HepG2 (cell line): ENCODE data around the gene MARCHF11. TPM values are rescaled to one million over a fixed set of nuclear protein-coding genes. Genes with fewer than 3 reads are reported as not detected.

ENCODE experiments used
- ARNT ChIP-seq: fragments of 450-650 bp; IDR thresholded peaks from 2 replicates; pipeline ENCODE4 v1.6.1; 2017
- IKZF4 ChIP-seq: sonication (generic); formaldehyde crosslinking; IDR thresholded peaks from 2 replicates; pipeline ENCODE4 v1.5.1; 2020; ENCODE audit warnings: borderline replicate concordance, mild to moderate bottlenecking, low read depth, missing genetic modification reagents; ENCODE audit errors: not compliant biosample characterization
- JDP2 ChIP-seq: sonication (generic); formaldehyde crosslinking; IDR thresholded peaks from 2 replicates; pipeline ENCODE4 v1.8.1; 2022; ENCODE audit warnings: missing genetic modification reagents, borderline replicate concordance
- KDM3A ChIP-seq: IDR thresholded peaks from 2 replicates; pipeline ENCODE4 v1.6.1; 2018; ENCODE audit warnings: low read depth, missing compliant biosample characterization
- KLF11 ChIP-seq: IDR thresholded peaks from 2 replicates; pipeline ENCODE4 v1.6.1; 2016; ENCODE audit warnings: missing compliant biosample characterization
- MAZ ChIP-seq, 2 experiments: sonication (generic) in 1 of 2; formaldehyde crosslinking in 1 of 2; IDR thresholded peaks; 2 replicates each; pipeline versions ENCODE4 v1.5.0 to v1.6.1; 2012 to 2020; ENCODE audit warnings: low read depth in 2 of 2, mild to moderate bottlenecking in 2 of 2, borderline replicate concordance in 1 of 2, improper control_type of control experiment in 1 of 2, low read length in 1 of 2, missing genetic modification reagents in 1 of 2, moderate library complexity in 1 of 2
- NCOA1 ChIP-seq: sonication (generic); formaldehyde crosslinking; IDR thresholded peaks from 2 replicates; pipeline ENCODE4 v1.9.0; 2021; ENCODE audit warnings: missing genetic modification reagents
- NRL ChIP-seq: sonication (generic); formaldehyde crosslinking; IDR thresholded peaks from 2 replicates; pipeline ENCODE4 v1.5.0; 2020; ENCODE audit warnings: missing genetic modification reagents, mild to moderate bottlenecking, moderate library complexity, borderline replicate concordance
- PCBP2 ChIP-seq: fragments of 200-400 bp; formaldehyde crosslinking; optimal IDR thresholded peaks from 2 replicates; pipeline ENCODE3; 2018; ENCODE audit warnings: low read length, low read depth; ENCODE audit not compliant: poor library complexity, severe bottlenecking
- SOX5 ChIP-seq: IDR thresholded peaks from 2 replicates; pipeline ENCODE4 v1.6.1; 2016; ENCODE audit warnings: borderline replicate concordance
- SP2 ChIP-seq: sonication (generic); formaldehyde crosslinking; IDR thresholded peaks from 2 replicates; pipeline ENCODE4 v1.5.1; 2020; ENCODE audit warnings: mild to moderate bottlenecking, missing genetic modification reagents
- SPEN ChIP-seq: sonication (generic); formaldehyde crosslinking; IDR thresholded peaks from 2 replicates; pipeline ENCODE4 v1.5.1; 2020; ENCODE audit warnings: low read depth, mild to moderate bottlenecking, missing genetic modification reagents
- ZBTB42 ChIP-seq: sonication (generic); formaldehyde crosslinking; IDR thresholded peaks from 2 replicates; pipeline ENCODE4 v1.5.0; 2020; ENCODE audit warnings: mild to moderate bottlenecking, missing genetic modification reagents
- ZNF225 ChIP-seq: sonication (generic); formaldehyde crosslinking; IDR thresholded peaks from 2 replicates; pipeline ENCODE4 v1.4.0; 2020; ENCODE audit warnings: mild to moderate bottlenecking, missing genetic modification reagents
- ZNF562 ChIP-seq: sonication (generic); formaldehyde crosslinking; IDR thresholded peaks from 2 replicates; pipeline ENCODE4 v1.8.0; 2022; ENCODE audit warnings: missing genetic modification reagents, borderline replicate concordance
- ZNF766 ChIP-seq: sonication (generic); formaldehyde crosslinking; IDR thresholded peaks from 2 replicates; pipeline ENCODE4 v1.5.0; 2020; ENCODE audit warnings: missing genetic modification reagents, borderline replicate concordance
- polyA plus RNA-seq, 8 experiments: library from polyadenylated mRNA; depleted of rRNA in 3 of 8; stranded (reverse) in 7 of 8; unstranded in 1 of 8; fragments of >200 nt; fragmentation: Illumina TruSeq in 4 of 8; extraction: Trizol in 4 of 8; gene quantifications; 2 replicates each; pipeline versions ENCODE4 v1.2.1 to v1.2.3, GENCODE V29; 2011 to 2016; ENCODE audit warnings: low read depth in 4 of 8, missing spikeins in 1 of 8, mixed read lengths in 1 of 8; ENCODE audit not compliant: insufficient read depth in 1 of 8
- total RNA-seq, 5 experiments: library from RNA; depleted of rRNA; stranded (reverse); fragments of >200 nt; fragmentation: Illumina TruSeq; extraction: Trizol; gene quantifications; 2 replicates each; pipeline ENCODE4 v1.2.3, GENCODE V29; 2016; ENCODE audit warnings: low read depth in 1 of 5
- TF ChIP-seq, protein P1 (sequence below): sonication (generic); formaldehyde crosslinking; IDR thresholded peaks from 2 replicates; pipeline ENCODE4 v1.4.0; 2020; ENCODE audit warnings: missing genetic modification reagents
- TF ChIP-seq, protein P2 (sequence below): sonication (generic); formaldehyde crosslinking; IDR thresholded peaks from 2 replicates; pipeline ENCODE4 v1.5.0; 2020; ENCODE audit warnings: missing genetic modification reagents
- TF ChIP-seq, protein P3 (sequence below): sonication (generic); formaldehyde crosslinking; conservative IDR thresholded peaks from 2 replicates; pipeline ENCODE4 v1.8.0; 2022; ENCODE audit warnings: low read depth, missing genetic modification reagents
- TF ChIP-seq, protein P4 (sequence below): sonication (generic); formaldehyde crosslinking; IDR thresholded peaks from 2 replicates; pipeline ENCODE4 v1.4.0; 2020; ENCODE audit warnings: missing genetic modification reagents, borderline replicate concordance
- TF ChIP-seq, protein P5 (sequence below): sonication (generic); formaldehyde crosslinking; IDR thresholded peaks from 2 replicates; pipeline ENCODE4 v1.8.0; 2022; ENCODE audit warnings: missing genetic modification reagents, mild to moderate bottlenecking, inconsistent platforms, borderline replicate concordance
- TF ChIP-seq, protein P6 (sequence below): sonication (generic); formaldehyde crosslinking; IDR thresholded peaks from 2 replicates; pipeline ENCODE4 v1.4.0; 2020; ENCODE audit warnings: missing genetic modification reagents, borderline replicate concordance

Gene MARCHF11
- total and polyA plus RNA-seq, 2 of the 13 experiments (the other 11 are each of a cell fraction or from before 2014, with no cell fraction given): not detected

DNA sequence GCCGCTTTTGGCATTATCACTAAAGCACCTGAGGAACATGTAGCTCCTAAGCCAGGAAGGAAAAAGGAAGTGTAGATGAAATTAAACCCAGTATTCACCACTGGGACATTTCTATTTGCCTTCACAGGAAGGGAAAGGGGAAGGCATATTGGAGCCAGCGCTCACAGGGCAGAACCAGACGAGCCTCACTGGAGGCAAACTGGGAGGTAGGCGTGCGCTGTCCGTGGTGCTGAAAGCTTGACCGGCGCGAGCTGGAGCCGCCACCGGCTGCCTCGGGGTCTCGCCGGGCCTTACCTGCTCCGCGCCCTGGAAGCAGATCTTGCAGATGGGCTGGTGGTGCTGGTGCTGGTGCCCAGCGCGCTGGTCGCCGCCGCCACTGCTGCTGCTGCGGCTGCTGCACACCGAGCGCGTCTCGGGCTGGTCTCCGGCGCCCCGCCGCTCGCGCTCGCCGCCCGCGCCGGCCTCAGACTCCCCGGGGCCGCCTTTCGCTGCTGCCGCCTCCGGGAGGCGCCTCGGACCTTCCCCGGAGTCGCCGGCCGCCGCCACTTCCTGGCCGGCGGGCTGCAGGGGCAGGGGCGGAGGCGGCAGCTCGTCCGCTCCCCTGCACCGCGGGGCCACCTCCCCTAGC lies 732 bp downstream of the MARCHF11 start (continued):
- TF ChIP-seq KDM3A: no peak
- no peak for TF ChIP-seq PCBP2
- TF ChIP-seq, protein P1, sequence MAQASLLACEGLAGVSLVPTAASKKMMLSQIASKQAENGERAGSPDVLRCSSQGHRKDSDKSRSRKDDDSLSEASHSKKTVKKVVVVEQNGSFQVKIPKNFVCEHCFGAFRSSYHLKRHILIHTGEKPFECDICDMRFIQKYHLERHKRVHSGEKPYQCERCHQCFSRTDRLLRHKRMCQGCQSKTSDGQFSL (CRISPR knock-in tag): no peak
- no peak for TF ChIP-seq ZNF225 (CRISPR knock-in tag)
- TF ChIP-seq, protein P2, sequence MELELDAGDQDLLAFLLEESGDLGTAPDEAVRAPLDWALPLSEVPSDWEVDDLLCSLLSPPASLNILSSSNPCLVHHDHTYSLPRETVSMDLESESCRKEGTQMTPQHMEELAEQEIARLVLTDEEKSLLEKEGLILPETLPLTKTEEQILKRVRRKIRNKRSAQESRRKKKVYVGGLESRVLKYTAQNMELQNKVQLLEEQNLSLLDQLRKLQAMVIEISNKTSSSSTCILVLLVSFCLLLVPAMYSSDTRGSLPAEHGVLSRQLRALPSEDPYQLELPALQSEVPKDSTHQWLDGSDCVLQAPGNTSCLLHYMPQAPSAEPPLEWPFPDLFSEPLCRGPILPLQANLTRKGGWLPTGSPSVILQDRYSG (CRISPR knock-in tag): no peak
- TF ChIP-seq ARNT: no peak
- TF ChIP-seq NCOA1 (CRISPR knock-in tag): no peak
- TF ChIP-seq, protein P3, sequence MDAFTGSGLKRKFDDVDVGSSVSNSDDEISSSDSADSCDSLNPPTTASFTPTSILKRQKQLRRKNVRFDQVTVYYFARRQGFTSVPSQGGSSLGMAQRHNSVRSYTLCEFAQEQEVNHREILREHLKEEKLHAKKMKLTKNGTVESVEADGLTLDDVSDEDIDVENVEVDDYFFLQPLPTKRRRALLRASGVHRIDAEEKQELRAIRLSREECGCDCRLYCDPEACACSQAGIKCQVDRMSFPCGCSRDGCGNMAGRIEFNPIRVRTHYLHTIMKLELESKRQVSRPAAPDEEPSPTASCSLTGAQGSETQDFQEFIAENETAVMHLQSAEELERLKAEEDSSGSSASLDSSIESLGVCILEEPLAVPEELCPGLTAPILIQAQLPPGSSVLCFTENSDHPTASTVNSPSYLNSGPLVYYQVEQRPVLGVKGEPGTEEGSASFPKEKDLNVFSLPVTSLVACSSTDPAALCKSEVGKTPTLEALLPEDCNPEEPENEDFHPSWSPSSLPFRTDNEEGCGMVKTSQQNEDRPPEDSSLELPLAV (CRISPR knock-in tag): no peak
- TF ChIP-seq, protein P4, sequence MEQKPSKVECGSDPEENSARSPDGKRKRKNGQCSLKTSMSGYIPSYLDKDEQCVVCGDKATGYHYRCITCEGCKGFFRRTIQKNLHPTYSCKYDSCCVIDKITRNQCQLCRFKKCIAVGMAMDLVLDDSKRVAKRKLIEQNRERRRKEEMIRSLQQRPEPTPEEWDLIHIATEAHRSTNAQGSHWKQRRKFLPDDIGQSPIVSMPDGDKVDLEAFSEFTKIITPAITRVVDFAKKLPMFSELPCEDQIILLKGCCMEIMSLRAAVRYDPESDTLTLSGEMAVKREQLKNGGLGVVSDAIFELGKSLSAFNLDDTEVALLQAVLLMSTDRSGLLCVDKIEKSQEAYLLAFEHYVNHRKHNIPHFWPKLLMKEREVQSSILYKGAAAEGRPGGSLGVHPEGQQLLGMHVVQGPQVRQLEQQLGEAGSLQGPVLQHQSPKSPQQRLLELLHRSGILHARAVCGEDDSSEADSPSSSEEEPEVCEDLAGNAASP (CRISPR knock-in tag): peak; percentile 62; the same call in 1 of the 2 replicates
- TF ChIP-seq, protein P5, sequence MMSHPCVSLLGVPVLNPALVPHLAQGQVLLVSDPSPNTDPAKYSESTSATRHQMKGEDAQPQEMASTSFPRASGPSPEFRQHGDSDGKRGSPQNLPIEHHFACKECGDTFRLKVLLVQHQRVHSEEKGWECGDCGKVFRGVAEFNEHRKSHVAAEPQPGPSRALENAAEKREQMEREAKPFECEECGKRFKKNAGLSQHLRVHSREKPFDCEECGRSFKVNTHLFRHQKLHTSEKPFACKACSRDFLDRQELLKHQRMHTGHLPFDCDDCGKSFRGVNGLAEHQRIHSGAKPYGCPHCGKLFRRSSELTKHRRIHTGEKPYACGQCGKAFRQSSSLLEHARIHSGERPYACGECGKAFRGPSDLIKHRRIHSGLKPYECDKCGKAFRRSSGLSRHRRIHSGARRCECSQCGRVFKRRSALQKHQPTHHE (CRISPR knock-in tag): no peak
- no peak for TF ChIP-seq MAZ (IDR thresholded peaks at IDR 0.05; ENCODE audit: borderline replicate concordance, low read depth, low read length)
- TF ChIP-seq MAZ (CRISPR knock-in tag; IDR thresholded peaks at IDR 0.05; ENCODE audit: low read depth): no peak
- TF ChIP-seq SPEN: 0 out of 2 replicates have a peak, but pooled peaks have one; percentile 34
- TF ChIP-seq NRL (CRISPR knock-in tag): no peak
- no peak for TF ChIP-seq JDP2
- no peak for TF ChIP-seq SP2 (CRISPR knock-in tag)
- TF ChIP-seq, protein P6, sequence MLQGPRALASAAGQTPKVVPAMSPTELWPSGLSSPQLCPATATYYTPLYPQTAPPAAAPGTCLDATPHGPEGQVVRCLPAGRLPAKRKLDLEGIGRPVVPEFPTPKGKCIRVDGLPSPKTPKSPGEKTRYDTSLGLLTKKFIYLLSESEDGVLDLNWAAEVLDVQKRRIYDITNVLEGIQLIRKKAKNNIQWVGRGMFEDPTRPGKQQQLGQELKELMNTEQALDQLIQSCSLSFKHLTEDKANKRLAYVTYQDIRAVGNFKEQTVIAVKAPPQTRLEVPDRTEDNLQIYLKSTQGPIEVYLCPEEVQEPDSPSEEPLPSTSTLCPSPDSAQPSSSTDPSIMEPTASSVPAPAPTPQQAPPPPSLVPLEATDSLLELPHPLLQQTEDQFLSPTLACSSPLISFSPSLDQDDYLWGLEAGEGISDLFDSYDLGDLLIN: no peak; the same call in 1 of the 2 replicates
- no peak for TF ChIP-seq ZBTB42 (CRISPR knock-in tag)
- TF ChIP-seq ZNF766: no peak
- peak; percentile 45 for TF ChIP-seq IKZF4
- TF ChIP-seq ZNF562 (CRISPR knock-in tag): no peak
- no peak for TF ChIP-seq SOX5 (CRISPR knock-in tag)
- TF ChIP-seq KLF11 (CRISPR knock-in tag): no peak
